GM19397 (cell line): ENCODE results near the gene APOLD1.
"Not testable (repeated sequence)": the region's sequence is repeated elsewhere in the genome, so short reads cannot be mapped to it uniquely, and the experiment has no call there.

Experiments
- ATAC-seq: cut with Tn5 transposase; IDR thresholded peaks from one replicate; pipeline ENCODE4 v1.9.1; 2021; ENCODE audit warnings: mild to moderate bottlenecking, moderate library complexity; ENCODE audit not compliant: unreplicated experiment

APOLD1 gene

GRCh38 chr12:12807517-12807903, 22.1 kb downstream of the APOLD1 start:
- ATAC-seq = not testable (repeated sequence)

GRCh38 chr12:12807970-12808702, 22.7 kb downstream of the APOLD1 start:
- peak; percentile 77 for ATAC-seq

DNA sequence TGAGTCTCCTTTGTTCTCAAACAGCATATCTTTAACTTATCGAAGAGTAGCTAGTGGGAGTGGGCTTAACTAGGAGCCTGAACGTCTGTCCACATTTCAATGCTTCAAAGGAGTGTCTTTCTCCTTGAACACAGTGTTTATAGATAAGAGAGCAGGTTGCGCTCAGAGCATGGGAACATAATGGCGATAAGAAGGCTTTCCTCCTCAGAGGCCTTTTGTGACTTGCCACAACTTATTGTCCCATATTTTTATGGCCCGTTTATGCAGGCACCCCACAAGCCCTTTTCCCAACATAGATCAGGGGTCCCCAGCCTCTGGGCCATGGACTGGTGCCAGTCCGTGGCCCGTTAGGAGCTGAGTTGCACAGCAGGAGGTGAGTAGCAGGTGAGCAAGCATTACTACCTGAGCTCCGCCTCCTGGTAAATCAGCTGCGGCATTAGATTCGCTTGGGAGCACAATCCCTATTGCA, 25.1 kb downstream of the APOLD1 start:
- no peak for ATAC-seq

GRCh38 chr12:12811343-12811742, 25.9 kb downstream of the APOLD1 start:
- no peak for ATAC-seq

DNA sequence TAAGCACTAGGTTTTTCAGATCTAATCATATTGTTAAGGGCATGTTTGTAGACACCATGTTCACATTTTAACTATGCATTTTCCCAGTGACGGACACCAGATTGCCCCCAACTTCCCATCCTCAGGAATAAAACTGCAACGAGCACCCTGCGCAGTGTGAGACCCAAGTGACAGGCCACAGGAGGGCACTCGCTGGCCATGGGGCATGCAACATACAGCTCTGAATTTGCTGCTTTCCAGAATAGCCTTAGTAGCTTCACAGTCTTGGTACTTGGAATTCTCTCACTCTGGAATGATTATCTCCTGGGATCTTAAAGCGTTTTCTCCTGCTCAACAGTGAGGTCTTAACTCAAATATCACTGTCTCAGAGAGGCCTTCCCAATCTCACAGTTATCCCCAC, 26.7 kb downstream of the APOLD1 start:
- no peak for ATAC-seq

- no peak for ATAC-seq
These were observed 27.2 kb downstream of the APOLD1 start for GRCh38 chr12:12812618-12813119.

- peak; percentile 77 for ATAC-seq
These were observed 28.0 kb downstream of the APOLD1 start, which contains the start of gene DDX47 for GRCh38 chr12:12813120-12814101. Gene DDX47 (plus strand): TSS chr12:12813346. CDS start chr12:12813368, 22 bp downstream.

GRCh38 chr12:12817616-12818015, 32.2 kb downstream of the APOLD1 start:
- ATAC-seq = no peak

DNA sequence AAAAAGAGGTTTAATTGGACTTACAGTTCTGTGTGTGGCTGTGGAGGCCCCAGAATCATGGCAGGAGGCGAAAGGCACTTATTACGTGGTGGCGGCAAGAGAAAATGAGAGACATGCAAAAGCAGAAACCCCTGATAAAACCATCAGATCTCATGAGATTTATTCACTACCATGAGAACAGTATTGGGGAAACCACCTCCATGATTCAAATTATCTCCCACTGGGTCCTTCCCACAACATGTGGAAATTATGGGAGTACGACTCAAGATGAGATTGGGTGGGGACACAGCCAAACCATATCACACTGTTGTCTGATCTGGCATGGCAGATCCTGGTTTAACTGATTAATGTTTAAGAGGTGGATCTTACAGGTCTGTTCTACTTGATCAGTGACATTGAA, 33.2 kb downstream of the APOLD1 start:
- no peak for ATAC-seq

GRCh38 chr12:12819221-12819620, 33.8 kb downstream of the APOLD1 start:
- no peak for ATAC-seq

DNA sequence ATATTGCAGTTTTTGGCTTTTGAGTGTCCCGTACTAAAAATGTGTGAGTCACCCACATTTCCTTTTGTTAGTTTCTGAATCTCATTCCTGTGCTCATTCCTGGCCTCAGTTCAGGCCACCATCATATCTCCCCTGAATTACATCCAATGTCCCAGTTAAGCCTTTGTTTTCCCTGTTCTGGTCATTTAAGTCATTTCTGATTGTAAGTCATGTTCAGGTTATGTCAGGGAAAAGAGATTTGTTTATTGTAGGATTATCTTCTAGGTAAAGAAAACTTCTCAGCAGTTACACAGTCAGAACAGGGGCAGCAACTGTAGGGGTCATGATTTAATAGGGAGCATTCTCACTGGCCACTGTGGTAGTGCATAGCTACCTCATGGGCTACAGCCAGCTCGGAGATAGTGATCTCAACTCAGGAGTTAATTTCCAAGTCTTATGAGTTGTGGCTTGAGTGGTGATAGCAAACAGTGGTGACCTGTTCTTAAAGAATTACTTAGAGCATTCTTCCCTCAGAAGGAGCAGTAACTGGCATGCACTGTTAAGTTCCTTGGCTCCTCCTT, 34.4 kb downstream of the APOLD1 start:
- ATAC-seq = no peak

DNA sequence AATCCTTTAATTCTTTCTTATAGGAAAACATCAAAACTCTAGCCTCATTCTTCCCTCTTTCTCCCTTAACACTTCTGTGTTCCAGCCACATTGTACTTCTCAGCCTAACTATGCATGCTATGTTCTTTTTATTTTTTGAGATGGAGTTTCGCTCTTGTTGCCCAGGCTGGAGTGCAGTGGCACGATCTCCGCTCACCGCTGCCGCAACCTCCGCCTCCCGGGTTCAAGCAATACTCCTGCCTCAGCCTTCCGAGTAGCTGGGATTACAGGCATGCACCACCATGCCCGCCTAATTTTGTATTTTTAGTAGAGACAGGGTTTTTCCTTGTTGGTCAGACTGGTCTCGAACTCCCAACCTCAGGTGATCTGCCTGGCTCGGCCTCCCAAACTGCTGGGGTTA, 34.9 kb downstream of the APOLD1 start:
- not testable (repeated sequence) for ATAC-seq

DNA sequence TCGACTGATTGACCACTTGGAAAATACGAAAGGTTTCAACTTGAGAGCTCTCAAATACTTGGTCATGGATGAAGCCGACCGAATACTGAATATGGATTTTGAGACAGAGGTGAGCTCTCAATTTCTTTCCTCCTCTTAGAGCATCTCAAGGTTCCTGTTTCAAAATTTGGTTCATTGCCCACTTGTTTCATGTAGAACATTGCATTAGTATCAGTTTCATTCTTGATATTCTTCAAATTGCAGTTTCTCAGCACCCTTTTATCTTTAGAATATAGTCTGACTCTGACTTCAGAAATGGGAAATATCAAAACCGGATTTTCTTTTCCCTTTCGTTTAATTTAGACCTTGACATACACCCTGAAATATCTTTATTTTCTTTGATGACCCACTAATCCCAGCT, 36.5 kb downstream of the APOLD1 start:
- ATAC-seq = no peak

DNA sequence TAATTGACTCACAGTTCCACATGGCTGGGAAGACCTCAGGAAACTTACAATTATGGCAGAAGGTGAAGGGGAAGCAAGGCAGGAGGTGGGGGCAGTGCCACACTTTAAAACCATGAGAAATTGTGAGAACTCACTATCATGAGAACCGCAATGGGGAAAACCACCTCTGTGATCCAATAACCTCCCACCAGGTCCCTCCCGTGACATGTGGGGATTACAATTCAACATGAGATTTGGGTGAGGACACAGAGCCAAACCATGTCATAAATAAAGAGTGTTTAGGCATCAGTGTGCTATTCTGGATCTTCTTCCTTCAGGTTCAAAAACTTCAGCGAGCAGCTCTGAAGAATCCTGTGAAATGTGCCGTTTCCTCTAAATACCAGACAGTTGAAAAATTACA, 37.4 kb downstream of the APOLD1 start:
- ATAC-seq = no peak

DNA sequence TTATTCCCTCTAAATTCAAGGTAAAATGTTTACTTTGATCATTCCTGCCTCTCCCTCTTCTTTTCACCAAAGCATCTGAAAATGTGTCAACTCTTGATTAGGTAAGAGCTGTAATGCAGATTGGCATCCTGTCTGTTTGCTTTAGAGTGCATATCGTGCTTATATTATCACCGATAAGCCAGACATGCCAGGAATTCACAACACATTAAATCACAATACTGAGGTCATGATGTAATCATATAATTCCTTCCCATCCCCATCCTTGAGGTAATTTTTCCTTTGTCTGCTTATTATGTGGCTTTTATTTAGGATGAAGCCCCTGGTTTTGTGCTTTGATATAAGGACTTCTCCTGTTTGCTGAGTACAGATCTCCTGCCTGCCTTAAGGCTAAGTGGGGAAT, 37.8 kb downstream of the APOLD1 start:
- no peak for ATAC-seq

DNA sequence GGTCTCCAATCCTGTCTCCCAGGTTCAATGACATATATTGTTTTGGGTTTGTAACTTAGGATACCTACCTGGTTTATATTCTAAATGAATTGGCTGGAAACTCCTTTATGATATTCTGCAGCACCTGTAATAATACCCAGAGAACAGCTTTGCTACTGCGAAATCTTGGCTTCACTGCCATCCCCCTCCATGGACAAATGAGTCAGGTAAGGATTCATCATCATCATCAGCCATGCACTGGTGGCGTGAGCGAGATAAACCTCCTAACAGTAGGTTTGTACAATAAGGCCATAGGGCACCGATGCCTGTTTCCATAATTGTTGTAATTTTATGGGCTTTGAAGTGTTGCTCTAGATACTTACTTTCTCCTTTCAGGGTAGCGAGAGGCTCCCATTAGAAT, 38.4 kb downstream of the APOLD1 start:
- ATAC-seq = no peak

GRCh38 chr12:12835378-12836146, 50.1 kb downstream of the APOLD1 start:
- ATAC-seq = no peak

DNA sequence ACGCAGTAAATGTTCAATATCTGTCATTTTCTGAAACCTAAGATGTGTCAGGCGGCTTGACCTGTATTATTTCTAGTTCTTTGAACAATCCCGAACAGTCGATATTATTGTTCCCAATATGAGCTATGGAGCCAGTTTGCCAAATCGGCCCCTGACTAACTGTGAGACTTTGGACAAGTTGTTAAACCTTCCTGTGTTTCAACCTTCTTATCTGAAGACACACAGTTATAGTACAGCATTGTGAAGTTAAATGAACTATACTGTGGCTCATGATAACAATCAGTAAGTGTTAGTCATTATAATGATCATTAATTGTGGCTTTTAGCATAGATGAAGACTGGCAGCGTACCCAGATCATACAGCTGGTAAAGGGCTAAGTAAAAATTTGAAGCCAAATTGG, 51.1 kb downstream of the APOLD1 start:
- ATAC-seq = no peak

DNA sequence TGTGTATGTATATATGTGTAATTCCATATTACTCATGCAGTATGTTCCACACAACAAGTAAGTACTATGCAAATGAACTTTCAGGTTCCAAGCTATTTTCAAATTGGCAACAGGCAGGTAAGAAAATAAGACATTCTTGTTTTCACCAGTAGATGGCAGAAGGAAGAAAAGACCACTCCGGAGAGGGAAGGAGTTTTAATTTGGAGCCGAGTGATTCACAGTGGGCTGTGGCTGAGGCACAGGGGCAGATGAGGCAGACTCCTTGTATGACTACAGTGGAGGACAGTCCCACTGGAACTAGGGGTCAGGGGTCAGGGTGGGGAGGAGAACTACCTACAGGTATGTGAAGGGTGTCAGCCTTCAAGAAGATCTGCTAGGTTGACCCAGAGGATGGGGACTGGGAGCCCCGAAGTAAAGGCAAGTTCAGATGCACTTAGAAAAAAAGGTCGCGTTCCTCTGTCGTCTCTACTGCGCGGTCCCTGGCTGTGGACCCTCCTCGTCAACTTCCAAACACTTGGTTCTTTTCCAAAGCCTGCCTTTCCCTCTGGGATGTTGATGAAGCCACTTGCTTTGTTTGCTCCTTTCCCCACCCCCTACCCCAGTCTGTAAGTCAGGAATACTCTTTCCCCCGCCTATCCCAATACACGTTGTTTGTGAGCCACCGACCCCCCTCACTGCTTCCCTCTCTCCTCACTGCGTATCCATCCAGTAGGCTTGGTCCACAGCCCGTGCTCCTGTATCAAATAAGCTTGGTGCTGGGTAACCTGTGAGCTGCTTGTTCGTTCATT, 51.8 kb downstream of the APOLD1 start:
- no peak for ATAC-seq

DNA sequence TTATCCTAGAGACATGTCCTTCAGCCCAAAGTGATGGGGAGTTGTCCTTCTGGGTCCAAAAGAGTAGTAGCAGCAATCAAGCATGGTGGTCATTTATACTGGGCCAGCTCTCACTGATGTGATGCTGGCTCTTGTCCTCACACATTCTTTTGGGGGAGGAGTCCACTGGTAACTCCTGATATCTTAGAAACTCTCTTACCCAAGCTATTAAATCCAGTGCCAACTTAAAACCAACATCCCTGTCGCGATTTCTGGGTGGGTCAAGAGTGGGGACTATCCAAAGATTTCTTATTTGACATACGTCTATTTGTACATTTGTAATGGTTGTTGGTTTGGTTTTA, 52.3 kb downstream of the APOLD1 start:
- no peak for ATAC-seq
